NB4 (cell line): ENCODE data around the gene ZNF585A.
"Not testable (repeated sequence)": the region's sequence is repeated elsewhere in the genome, so short reads cannot be mapped to it uniquely, and the experiment has no call there.

ENCODE experiments used
- DNase-seq: peaks from one replicate; pipeline ENCODE4 v3.0.0; 2010; ENCODE audit warnings: low read depth
- H3K4me3 ChIP-seq: one replicate; pipeline ENCODE4 v1.5.1; 2011; ENCODE audit warnings: mild to moderate bottlenecking, low read depth, low read length, moderate library complexity
- CTCF ChIP-seq: IDR thresholded peaks from one replicate; pipeline ENCODE4 v1.5.1; 2012; ENCODE audit warnings: low read depth, low read length
- MAX ChIP-seq: IDR thresholded peaks from 2 replicates; pipeline ENCODE4 v1.6.1; 2011; ENCODE audit warnings: low read depth, low read length
- MYC ChIP-seq: IDR thresholded peaks from 2 replicates; pipeline ENCODE4 v1.6.1; 2011; ENCODE audit warnings: low read depth, low read length
- POLR2A ChIP-seq: IDR thresholded peaks from 2 replicates; pipeline ENCODE4 v1.6.1; 2011; ENCODE audit warnings: mild to moderate bottlenecking; ENCODE audit not compliant: insufficient read length; ENCODE audit errors: extremely low read depth

ZNF585A gene

GRCh38 chr19:37128821-37129177 is 43.7 kb downstream of the ZNF585A start:
- no peak overlapping the region for H3K4me3 ChIP-seq
- TF ChIP-seq MAX (no peak), POLR2A (no peak), MYC (no peak), CTCF (no peak)
- DNase-seq = no peak

GRCh38 chr19:37127999-37128820 is 44.3 kb downstream of the ZNF585A start:
- no peak overlapping the region for H3K4me3 ChIP-seq
- no peak for TF ChIP-seq POLR2A
- TF ChIP-seq CTCF = no peak
- no peak for TF ChIP-seq MYC
- TF ChIP-seq MAX = no peak
- peak; percentile 1 for DNase-seq

GRCh38 chr19:37122093-37122492 is 50.4 kb downstream of the ZNF585A start:
- not testable (repeated sequence) for DNase-seq

GRCh38 chr19:37114001-37114400 is 58.5 kb downstream of the ZNF585A start:
- TF ChIP-seq MAX = no peak
- no peak for TF ChIP-seq POLR2A
- no peak for TF ChIP-seq MYC
- TF ChIP-seq CTCF = no peak
- peak; percentile 4 for DNase-seq
- H3K4me3 ChIP-seq = no peak overlapping the region

More at GRCh38 chr19:37122093-37122492, 50.4 kb downstream of the ZNF585A start:
- H3K4me3 ChIP-seq = not testable (repeated sequence)

- peak; percentile 20 for DNase-seq
- not testable (repeated sequence) for H3K4me3 ChIP-seq
Observed at GRCh38 chr19:37111753-37112152, 60.7 kb downstream of the ZNF585A start.

- DNase-seq, H3K4me3 ChIP-seq: not testable (repeated sequence)
Observed at GRCh38 chr19:37104135-37104534, 68.4 kb downstream of the ZNF585A start.

GRCh38 chr19:37098570-37098969 is 73.9 kb downstream of the ZNF585A start:
- no peak overlapping the region for H3K4me3 ChIP-seq
- no peak for TF ChIP-seq POLR2A
- no peak for TF ChIP-seq MYC
- no peak for TF ChIP-seq CTCF
- TF ChIP-seq MAX = no peak
- no peak for DNase-seq
